ENCODE measurements around the gene ACSM6. TPM values are rescaled to one million over a fixed set of nuclear protein-coding genes. Genes with fewer than 3 reads are reported as not detected.

Gene ACSM6
- total and polyA plus RNA-seq, 2 of the 8 experiments (the other 6 are each of a cell fraction or from before 2014, with no cell fraction given): 0.33 TPM; not detected in 1

DNA sequence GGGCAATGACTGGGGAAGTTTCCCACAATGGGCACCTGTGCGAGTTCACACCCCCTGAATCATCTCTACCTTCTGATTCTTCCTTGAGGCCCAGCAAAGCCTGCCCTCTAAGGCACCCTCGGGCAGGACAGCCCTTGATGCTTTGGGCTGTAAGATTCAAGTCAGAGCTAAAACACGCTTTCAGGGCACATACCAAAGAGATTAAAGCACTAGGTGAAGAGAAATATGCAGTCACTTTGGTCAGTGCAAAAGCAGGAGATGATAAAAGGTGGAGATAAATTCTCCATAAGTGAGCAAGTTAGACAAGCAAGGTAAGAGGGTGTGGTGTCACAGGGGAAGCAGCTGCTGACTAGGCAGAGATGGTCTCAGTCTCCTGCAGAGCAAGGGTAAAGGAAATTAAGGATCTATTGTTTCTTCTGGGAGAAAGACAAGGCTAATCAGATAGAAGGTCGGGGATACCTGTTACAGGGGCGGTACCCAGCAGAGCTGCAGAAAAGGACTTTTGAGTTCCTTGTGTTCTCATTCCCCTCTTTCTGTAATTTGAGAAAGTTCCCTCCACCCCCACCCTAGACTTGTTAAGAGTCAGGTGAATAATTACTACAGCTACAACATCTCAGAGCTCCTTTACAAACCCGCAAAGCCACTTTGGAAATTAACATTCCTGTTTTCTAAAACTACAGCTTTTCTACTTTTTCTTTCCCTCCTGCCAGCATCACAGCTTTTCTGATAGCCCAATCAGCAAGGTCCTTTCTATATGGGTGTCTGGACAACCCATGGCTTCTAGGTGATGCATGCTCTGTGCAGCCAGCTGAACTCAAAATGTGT is 70.4 kb downstream of the ACSM6 start (continued):
- TF ChIP-seq, protein P1, sequence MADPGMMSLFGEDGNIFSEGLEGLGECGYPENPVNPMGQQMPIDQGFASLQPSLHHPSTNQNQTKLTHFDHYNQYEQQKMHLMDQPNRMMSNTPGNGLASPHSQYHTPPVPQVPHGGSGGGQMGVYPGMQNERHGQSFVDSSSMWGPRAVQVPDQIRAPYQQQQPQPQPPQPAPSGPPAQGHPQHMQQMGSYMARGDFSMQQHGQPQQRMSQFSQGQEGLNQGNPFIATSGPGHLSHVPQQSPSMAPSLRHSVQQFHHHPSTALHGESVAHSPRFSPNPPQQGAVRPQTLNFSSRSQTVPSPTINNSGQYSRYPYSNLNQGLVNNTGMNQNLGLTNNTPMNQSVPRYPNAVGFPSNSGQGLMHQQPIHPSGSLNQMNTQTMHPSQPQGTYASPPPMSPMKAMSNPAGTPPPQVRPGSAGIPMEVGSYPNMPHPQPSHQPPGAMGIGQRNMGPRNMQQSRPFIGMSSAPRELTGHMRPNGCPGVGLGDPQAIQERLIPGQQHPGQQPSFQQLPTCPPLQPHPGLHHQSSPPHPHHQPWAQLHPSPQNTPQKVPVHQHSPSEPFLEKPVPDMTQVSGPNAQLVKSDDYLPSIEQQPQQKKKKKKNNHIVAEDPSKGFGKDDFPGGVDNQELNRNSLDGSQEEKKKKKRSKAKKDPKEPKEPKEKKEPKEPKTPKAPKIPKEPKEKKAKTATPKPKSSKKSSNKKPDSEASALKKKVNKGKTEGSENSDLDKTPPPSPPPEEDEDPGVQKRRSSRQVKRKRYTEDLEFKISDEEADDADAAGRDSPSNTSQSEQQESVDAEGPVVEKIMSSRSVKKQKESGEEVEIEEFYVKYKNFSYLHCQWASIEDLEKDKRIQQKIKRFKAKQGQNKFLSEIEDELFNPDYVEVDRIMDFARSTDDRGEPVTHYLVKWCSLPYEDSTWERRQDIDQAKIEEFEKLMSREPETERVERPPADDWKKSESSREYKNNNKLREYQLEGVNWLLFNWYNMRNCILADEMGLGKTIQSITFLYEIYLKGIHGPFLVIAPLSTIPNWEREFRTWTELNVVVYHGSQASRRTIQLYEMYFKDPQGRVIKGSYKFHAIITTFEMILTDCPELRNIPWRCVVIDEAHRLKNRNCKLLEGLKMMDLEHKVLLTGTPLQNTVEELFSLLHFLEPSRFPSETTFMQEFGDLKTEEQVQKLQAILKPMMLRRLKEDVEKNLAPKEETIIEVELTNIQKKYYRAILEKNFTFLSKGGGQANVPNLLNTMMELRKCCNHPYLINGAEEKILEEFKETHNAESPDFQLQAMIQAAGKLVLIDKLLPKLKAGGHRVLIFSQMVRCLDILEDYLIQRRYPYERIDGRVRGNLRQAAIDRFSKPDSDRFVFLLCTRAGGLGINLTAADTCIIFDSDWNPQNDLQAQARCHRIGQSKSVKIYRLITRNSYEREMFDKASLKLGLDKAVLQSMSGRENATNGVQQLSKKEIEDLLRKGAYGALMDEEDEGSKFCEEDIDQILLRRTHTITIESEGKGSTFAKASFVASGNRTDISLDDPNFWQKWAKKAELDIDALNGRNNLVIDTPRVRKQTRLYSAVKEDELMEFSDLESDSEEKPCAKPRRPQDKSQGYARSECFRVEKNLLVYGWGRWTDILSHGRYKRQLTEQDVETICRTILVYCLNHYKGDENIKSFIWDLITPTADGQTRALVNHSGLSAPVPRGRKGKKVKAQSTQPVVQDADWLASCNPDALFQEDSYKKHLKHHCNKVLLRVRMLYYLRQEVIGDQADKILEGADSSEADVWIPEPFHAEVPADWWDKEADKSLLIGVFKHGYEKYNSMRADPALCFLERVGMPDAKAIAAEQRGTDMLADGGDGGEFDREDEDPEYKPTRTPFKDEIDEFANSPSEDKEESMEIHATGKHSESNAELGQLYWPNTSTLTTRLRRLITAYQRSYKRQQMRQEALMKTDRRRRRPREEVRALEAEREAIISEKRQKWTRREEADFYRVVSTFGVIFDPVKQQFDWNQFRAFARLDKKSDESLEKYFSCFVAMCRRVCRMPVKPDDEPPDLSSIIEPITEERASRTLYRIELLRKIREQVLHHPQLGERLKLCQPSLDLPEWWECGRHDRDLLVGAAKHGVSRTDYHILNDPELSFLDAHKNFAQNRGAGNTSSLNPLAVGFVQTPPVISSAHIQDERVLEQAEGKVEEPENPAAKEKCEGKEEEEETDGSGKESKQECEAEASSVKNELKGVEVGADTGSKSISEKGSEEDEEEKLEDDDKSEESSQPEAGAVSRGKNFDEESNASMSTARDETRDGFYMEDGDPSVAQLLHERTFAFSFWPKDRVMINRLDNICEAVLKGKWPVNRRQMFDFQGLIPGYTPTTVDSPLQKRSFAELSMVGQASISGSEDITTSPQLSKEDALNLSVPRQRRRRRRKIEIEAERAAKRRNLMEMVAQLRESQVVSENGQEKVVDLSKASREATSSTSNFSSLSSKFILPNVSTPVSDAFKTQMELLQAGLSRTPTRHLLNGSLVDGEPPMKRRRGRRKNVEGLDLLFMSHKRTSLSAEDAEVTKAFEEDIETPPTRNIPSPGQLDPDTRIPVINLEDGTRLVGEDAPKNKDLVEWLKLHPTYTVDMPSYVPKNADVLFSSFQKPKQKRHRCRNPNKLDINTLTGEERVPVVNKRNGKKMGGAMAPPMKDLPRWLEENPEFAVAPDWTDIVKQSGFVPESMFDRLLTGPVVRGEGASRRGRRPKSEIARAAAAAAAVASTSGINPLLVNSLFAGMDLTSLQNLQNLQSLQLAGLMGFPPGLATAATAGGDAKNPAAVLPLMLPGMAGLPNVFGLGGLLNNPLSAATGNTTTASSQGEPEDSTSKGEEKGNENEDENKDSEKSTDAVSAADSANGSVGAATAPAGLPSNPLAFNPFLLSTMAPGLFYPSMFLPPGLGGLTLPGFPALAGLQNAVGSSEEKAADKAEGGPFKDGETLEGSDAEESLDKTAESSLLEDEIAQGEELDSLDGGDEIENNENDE (IDR thresholded peaks at IDR 0.05; ENCODE audit: insufficient replicate concordance, low read length): peak; percentile 84
- TF ChIP-seq MAFK (IDR thresholded peaks at IDR 0.05; ENCODE audit: low read depth, low read length): peak; percentile 64
- TF ChIP-seq NRF1 (IDR thresholded peaks at IDR 0.05; ENCODE audit: low read depth, low read length): no peak
- TF ChIP-seq KDM4A (IDR thresholded peaks at IDR 0.05; ENCODE audit: low read depth, low read length, severe bottlenecking): no peak
- TF ChIP-seq, protein P2, sequence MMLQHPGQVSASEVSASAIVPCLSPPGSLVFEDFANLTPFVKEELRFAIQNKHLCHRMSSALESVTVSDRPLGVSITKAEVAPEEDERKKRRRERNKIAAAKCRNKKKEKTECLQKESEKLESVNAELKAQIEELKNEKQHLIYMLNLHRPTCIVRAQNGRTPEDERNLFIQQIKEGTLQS (IDR thresholded peaks at IDR 0.05; ENCODE audit: insufficient read depth, low read depth, low read length): no peak
- TF ChIP-seq CEBPB (IDR thresholded peaks at IDR 0.05; ENCODE audit: low read depth, low read length): no peak
- no peak for TF ChIP-seq POLR2A (IDR thresholded peaks at IDR 0.05; ENCODE audit: control extremely low read depth in 1 of 2, low read depth in 2 of 2, low read length in 2 of 2)
- no peak for TF ChIP-seq RNF2 (IDR thresholded peaks at IDR 0.05; ENCODE audit: borderline replicate concordance, low read depth, low read length, missing control alignments, poor library complexity, severe bottlenecking)
- no peak for TF ChIP-seq BRCA1 (IDR thresholded peaks at IDR 0.05; ENCODE audit: low read depth, low read length)
- no peak for TF ChIP-seq SIRT6 (IDR thresholded peaks at IDR 0.05; ENCODE audit: low read length)

Data from H1 (cell line).